Keratinocyte (primary cell): ENCODE results near the gene RALGAPA2. TPM values are rescaled to one million over a fixed set of nuclear protein-coding genes. Genes with fewer than 3 reads are reported as not detected.

Source experiments
- DNase-seq: peaks from one replicate; pipeline ENCODE4 v3.0.0-alpha.2; 2011; ENCODE audit warnings: low read depth, missing footprints, low spot score
- FAIRE-seq: peaks from 2 replicates; lab custom pipeline; 2011; peaks lifted over from hg19 to GRCh38; lab: Jason Lieb, UNC
- H2AFZ ChIP-seq: 2 replicates; pipeline ENCODE4 v1.6.0; 2012; ENCODE audit warnings: low read length, control low read depth, inconsistent platforms; ENCODE audit not compliant: control insufficient read depth
- H3K27ac ChIP-seq: 2 replicates; pipeline ENCODE4 v1.5.1; 2011; ENCODE audit warnings: low read length; ENCODE audit not compliant: control insufficient read depth, insufficient read depth
- H3K27me3 ChIP-seq: 3 replicates; pipeline ENCODE4 v1.6.0; 2011; ENCODE audit warnings: low read length; ENCODE audit not compliant: control insufficient read depth, insufficient read depth; ENCODE audit errors: extremely low read depth
- H3K36me3 ChIP-seq, 2 experiments: 2 replicates in 1 of 2; 3 replicates in 1 of 2; pipeline ENCODE4 v1.5.1; 2011; ENCODE audit warnings: low read length in 2 of 2, mild to moderate bottlenecking in 1 of 2; ENCODE audit not compliant: control insufficient read depth in 2 of 2, insufficient read depth in 2 of 2; ENCODE audit errors: extremely low read depth in 1 of 2
- H3K4me1 ChIP-seq: 3 replicates; pipeline ENCODE4 v1.5.1; 2011; ENCODE audit warnings: low read length; ENCODE audit not compliant: control insufficient read depth, insufficient read depth; ENCODE audit errors: extremely low read depth
- H3K4me2 ChIP-seq: 3 replicates; pipeline ENCODE4 v1.6.0; 2011; ENCODE audit warnings: low read depth, low read length; ENCODE audit not compliant: control insufficient read depth, insufficient read depth; ENCODE audit errors: extremely low read depth
- H3K4me3 ChIP-seq, 3 experiments: fragments of 200-600 bp in 1 of 3; sonication (generic) in 1 of 3; 2 replicates in 2 of 3; 3 replicates in 1 of 3; pipeline ENCODE4 v1.5.1; 2011 to 2016; ENCODE audit warnings: low read length in 3 of 3, mild to moderate bottlenecking in 3 of 3, control low read depth in 2 of 3, inconsistent platforms in 1 of 3, low read depth in 1 of 3, mixed read lengths in 1 of 3, mixed run types in 1 of 3, moderate library complexity in 1 of 3; ENCODE audit not compliant: control insufficient read depth in 2 of 3, insufficient read depth in 2 of 3; ENCODE audit errors: extremely low read depth in 1 of 3
- H3K79me2 ChIP-seq: 2 replicates; pipeline ENCODE4 v1.6.0; 2012; ENCODE audit warnings: low read length; ENCODE audit not compliant: control insufficient read depth, insufficient read depth
- H3K9ac ChIP-seq: 3 replicates; pipeline ENCODE4 v1.6.0; 2011; ENCODE audit warnings: low read length; ENCODE audit not compliant: control insufficient read depth, insufficient read depth; ENCODE audit errors: extremely low read depth
- H3K9me1 ChIP-seq: 3 replicates; pipeline ENCODE4 v1.6.0; 2011; ENCODE audit warnings: low read length; ENCODE audit not compliant: control insufficient read depth, insufficient read depth; ENCODE audit errors: extremely low read depth
- H3K9me3 ChIP-seq: 2 replicates; pipeline ENCODE4 v1.5.1; 2012; ENCODE audit warnings: low read depth, low read length; ENCODE audit not compliant: control insufficient read depth
- H4K20me1 ChIP-seq: 3 replicates; pipeline ENCODE4 v1.6.0; 2011; ENCODE audit warnings: low read length; ENCODE audit not compliant: control insufficient read depth, insufficient read depth; ENCODE audit errors: extremely low read depth
- EZH2 ChIP-seq: IDR thresholded peaks from one replicate; pipeline ENCODE4 v1.6.1; 2012; ENCODE audit warnings: inconsistent platforms, mild to moderate bottlenecking, low read length, moderate library complexity
- dilution Hi-C: fragments of 300-500 bp; cut with MboI; formaldehyde crosslinking; loops from one replicate; pipeline ENCODE4 v1.7.0; 2020; ENCODE audit warnings: low sequenced_read_pairs; ENCODE audit not compliant: extremely low pct_ligation_motif_present
- polyA plus RNA-seq, 5 experiments: library from polyadenylated mRNA; depleted of rRNA in 3 of 5; stranded (reverse) in 3 of 5; stranded (forward) in 1 of 5; unstranded in 1 of 5; fragments of >200 nt; gene quantifications; 1 replicate in 1 of 5; 2 replicates in 3 of 5; 3 replicates in 1 of 5; pipeline versions ENCODE4 v1.2.1 to v1.2.3, GENCODE V29; 2011 to 2012; ENCODE audit warnings: missing spikeins in 2 of 5, low read depth in 1 of 5, low replicate concordance in 1 of 5
- TF ChIP-seq, protein P1 (sequence below), 3 experiments: IDR thresholded peaks in 1 of 3; conservative IDR thresholded peaks in 1 of 3; optimal IDR thresholded peaks in 1 of 3; 2 replicates in 2 of 3; 3 replicates in 1 of 3; pipeline versions ENCODE3 to v1.5.1; 2011; ENCODE audit warnings: low read length in 3 of 3, mild to moderate bottlenecking in 3 of 3, moderate library complexity in 2 of 3, control low read depth in 1 of 3, inconsistent platforms in 1 of 3; ENCODE audit not compliant: insufficient read depth in 2 of 3; ENCODE audit errors: extremely low read depth in 1 of 3

RALGAPA2 gene
- polyA plus RNA-seq, 1 donor (not counting 4 experiments of a cell fraction or from before 2014, with no cell fraction given): 3.2 TPM

DNA sequence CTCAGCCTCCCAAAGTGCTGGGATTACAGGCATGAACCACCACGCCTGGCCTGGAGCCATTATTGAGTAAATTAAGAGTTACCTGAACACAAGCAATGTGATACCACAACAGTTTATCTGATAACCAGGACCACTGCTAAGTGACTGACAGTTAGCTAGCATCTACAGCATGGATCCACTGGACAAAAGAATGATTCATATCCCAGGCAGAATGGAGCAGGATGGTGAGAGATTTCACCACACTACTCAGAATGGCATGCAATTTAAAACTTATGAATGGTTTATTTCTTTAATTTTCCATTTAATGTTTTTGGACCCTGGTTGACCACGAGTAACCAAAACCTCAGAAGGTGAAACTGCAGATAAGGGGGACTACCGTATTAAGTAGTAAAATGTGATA lies 48.6 kb downstream of the RALGAPA2 start:
- Histone ChIP-seq H3K27ac (no peak overlapping the region), H2AFZ (no peak overlapping the region), H3K36me3 (no peaks in the 10 kb centered on the region), H3K4me3 (no peak overlapping the region), H3K9me3 (no peaks in the 10 kb centered on the region), H3K4me1 (no peaks in the 10 kb centered on the region), H3K79me2 (no peaks in the 10 kb centered on the region), H3K27me3 (no peaks in the 10 kb centered on the region), H3K9me1 (no peaks in the 10 kb centered on the region), H4K20me1 (no peaks in the 10 kb centered on the region), H3K9ac (no peak overlapping the region), H3K4me2 (no peak overlapping the region)
- no peak for TF ChIP-seq EZH2
- TF ChIP-seq, protein P1, sequence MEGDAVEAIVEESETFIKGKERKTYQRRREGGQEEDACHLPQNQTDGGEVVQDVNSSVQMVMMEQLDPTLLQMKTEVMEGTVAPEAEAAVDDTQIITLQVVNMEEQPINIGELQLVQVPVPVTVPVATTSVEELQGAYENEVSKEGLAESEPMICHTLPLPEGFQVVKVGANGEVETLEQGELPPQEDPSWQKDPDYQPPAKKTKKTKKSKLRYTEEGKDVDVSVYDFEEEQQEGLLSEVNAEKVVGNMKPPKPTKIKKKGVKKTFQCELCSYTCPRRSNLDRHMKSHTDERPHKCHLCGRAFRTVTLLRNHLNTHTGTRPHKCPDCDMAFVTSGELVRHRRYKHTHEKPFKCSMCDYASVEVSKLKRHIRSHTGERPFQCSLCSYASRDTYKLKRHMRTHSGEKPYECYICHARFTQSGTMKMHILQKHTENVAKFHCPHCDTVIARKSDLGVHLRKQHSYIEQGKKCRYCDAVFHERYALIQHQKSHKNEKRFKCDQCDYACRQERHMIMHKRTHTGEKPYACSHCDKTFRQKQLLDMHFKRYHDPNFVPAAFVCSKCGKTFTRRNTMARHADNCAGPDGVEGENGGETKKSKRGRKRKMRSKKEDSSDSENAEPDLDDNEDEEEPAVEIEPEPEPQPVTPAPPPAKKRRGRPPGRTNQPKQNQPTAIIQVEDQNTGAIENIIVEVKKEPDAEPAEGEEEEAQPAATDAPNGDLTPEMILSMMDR (optimal IDR thresholded peaks at IDR 0.05 in 1 of 3, IDR thresholded peaks at IDR 0.05 in 1 of 3, conservative IDR thresholded peaks at IDR 0.05 in 1 of 3; ENCODE audit: extremely low read depth in 1 of 3, insufficient read depth in 2 of 3, low read length in 3 of 3): no peak
- dilution Hi-C loops: no loop called here
- DNase-seq (no peak), FAIRE-seq (no peak)

- Histone ChIP-seq H3K9ac (no peak overlapping the region), H3K27me3 (no peaks in the 10 kb centered on the region), H3K27ac (no peak overlapping the region), H3K4me3 (no peak overlapping the region), H3K79me2 (no peaks in the 10 kb centered on the region), H4K20me1 (no peaks in the 10 kb centered on the region), H3K9me1 (no peaks in the 10 kb centered on the region), H3K4me1 (no peaks in the 10 kb centered on the region), H3K9me3 (no peaks in the 10 kb centered on the region), H3K4me2 (no peak overlapping the region), H3K36me3 (no peaks in the 10 kb centered on the region), H2AFZ (no peak overlapping the region)
- dilution Hi-C loops: no loop called here
- no peak for FAIRE-seq
- no peak for DNase-seq
- TF ChIP-seq, protein P1 (optimal IDR thresholded peaks at IDR 0.05 in 1 of 3, IDR thresholded peaks at IDR 0.05 in 1 of 3, conservative IDR thresholded peaks at IDR 0.05 in 1 of 3; ENCODE audit: extremely low read depth in 1 of 3, insufficient read depth in 2 of 3, low read length in 3 of 3): no peak
- no peak for TF ChIP-seq EZH2
Measured at GRCh38 chr20:20658871-20659431, 53.5 kb downstream of the RALGAPA2 start.
